Measurements from ENCODE around the gene DOCK10.

DNA sequence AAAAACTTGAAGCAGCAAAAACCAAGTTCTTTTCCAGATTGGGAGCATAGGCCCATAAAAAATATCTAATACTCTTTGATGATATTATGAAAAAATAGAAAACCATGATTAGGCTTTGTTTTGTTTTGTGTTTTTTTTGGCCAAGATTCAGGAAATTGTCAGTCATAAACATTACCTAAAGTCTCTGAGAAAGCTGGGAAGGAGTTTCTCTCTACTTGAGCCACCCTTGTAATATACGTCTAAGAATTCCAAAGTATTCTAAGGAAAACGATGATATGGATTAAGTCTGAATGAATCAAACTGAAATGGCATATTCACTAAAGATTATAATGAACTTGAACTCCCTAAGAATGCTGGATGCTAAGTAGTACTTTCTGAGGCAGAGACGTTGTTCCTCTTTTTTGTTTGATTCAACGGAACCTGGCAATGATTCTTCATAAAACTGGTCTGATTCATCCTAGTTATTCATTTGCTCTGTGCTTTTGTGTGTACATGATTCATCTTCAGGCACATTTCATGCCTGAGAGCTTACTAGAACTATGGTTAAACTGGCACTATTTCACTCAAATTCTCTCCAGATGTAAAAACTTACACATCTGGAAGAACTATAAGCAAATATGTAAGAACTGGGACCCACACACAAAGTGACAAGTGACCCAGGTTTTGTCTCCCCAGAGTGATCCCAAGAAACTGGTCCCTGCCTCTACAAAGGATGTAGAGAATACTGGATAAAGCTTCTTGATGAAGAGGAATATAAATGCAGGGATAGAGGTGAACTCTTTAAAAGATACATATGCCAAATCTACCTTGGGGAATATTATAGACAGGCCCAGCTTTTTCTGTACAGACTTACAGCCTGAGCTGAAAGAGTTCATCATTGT is 159.7 kb downstream of the DOCK10 start:
- TF ChIP-seq, protein P1, sequence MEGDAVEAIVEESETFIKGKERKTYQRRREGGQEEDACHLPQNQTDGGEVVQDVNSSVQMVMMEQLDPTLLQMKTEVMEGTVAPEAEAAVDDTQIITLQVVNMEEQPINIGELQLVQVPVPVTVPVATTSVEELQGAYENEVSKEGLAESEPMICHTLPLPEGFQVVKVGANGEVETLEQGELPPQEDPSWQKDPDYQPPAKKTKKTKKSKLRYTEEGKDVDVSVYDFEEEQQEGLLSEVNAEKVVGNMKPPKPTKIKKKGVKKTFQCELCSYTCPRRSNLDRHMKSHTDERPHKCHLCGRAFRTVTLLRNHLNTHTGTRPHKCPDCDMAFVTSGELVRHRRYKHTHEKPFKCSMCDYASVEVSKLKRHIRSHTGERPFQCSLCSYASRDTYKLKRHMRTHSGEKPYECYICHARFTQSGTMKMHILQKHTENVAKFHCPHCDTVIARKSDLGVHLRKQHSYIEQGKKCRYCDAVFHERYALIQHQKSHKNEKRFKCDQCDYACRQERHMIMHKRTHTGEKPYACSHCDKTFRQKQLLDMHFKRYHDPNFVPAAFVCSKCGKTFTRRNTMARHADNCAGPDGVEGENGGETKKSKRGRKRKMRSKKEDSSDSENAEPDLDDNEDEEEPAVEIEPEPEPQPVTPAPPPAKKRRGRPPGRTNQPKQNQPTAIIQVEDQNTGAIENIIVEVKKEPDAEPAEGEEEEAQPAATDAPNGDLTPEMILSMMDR (conservative IDR thresholded peaks at IDR 0.05) = no peak
- no peak for TF ChIP-seq EZH2 (IDR thresholded peaks at IDR 0.05; ENCODE audit: low read depth)

Measured in PC-9 (cell line).